CD4-positive, alpha-beta memory T cell (primary cell): ENCODE data around the gene PPP6R2. TPM values are rescaled to one million over a fixed set of nuclear protein-coding genes. Genes with fewer than 3 reads are reported as not detected.

Source experiments
- CTCF ChIA-PET: fragments of 350-600 bp; sonication (Branson Sonifier 250); formaldehyde crosslinking; loops from one replicate; lab custom pipeline; 2021; ENCODE audit warnings: inconsistent platforms; ENCODE audit not compliant: partially characterized antibody; lab: Charles Lee
- POLR2A ChIA-PET: fragments of 350-600 bp; sonication (Branson Sonifier 250); formaldehyde crosslinking; loops from one replicate; lab custom pipeline; 2021; ENCODE audit not compliant: partially characterized antibody; lab: Charles Lee
- DNase-seq, 5 donors: peaks; one replicate each; pipeline versions ENCODE4 v3.0.0 to v3.0.0-alpha.2; 2020 to 2022; ENCODE audit warnings: mixed read lengths in 1 of 5
- H3K27ac ChIP-seq: one replicate; pipeline ENCODE4 v1.7.0; 2013; ENCODE audit warnings: low read depth, low read length
- H3K27me3 ChIP-seq: 2 replicates; pipeline ENCODE4 v1.7.0; 2013; ENCODE audit warnings: mild to moderate bottlenecking, low read length, moderate library complexity; ENCODE audit not compliant: insufficient read depth
- H3K36me3 ChIP-seq: 2 replicates; pipeline ENCODE4 v1.7.0; 2013; ENCODE audit warnings: mild to moderate bottlenecking, low read length, moderate library complexity; ENCODE audit not compliant: insufficient read depth
- H3K4me1 ChIP-seq: 2 replicates; pipeline ENCODE4 v1.7.0; 2013; ENCODE audit warnings: mild to moderate bottlenecking, low read length, moderate library complexity; ENCODE audit not compliant: insufficient read depth
- H3K4me3 ChIP-seq, 2 donors: one replicate each; pipeline ENCODE4 v1.7.0; 2013; ENCODE audit warnings: low read length in 2 of 2, mild to moderate bottlenecking in 1 of 2
- H3K9me3 ChIP-seq, 2 donors: one replicate each; pipeline ENCODE4 v1.7.0; 2013; ENCODE audit warnings: low read length in 2 of 2, control low read depth in 1 of 2; ENCODE audit not compliant: control insufficient read depth in 1 of 2
- H3K27ac Mint-ChIP-seq, 7 donors: one replicate each; pipeline ENCODE4 v1.8.0; 2020 to 2021; ENCODE audit warnings: mixed read lengths in 7 of 7, mild to moderate bottlenecking in 6 of 7, inconsistent platforms in 3 of 7, moderate library complexity in 3 of 7
- H3K27me3 Mint-ChIP-seq, 2 donors: one replicate each; pipeline ENCODE4 v1.8.0; 2020 to 2021; ENCODE audit warnings: mixed read lengths in 2 of 2
- H3K36me3 Mint-ChIP-seq, 2 donors: one replicate each; pipeline ENCODE4 v1.8.0; 2020 to 2021; ENCODE audit warnings: mixed read lengths in 2 of 2, inconsistent platforms in 1 of 2, mild to moderate bottlenecking in 1 of 2
- H3K4me1 Mint-ChIP-seq, 4 donors: one replicate each; pipeline ENCODE4 v1.8.0; 2020 to 2021; ENCODE audit warnings: mixed read lengths in 4 of 4, mild to moderate bottlenecking in 1 of 4
- H3K4me3 Mint-ChIP-seq, 8 donors: one replicate each; pipeline ENCODE4 v1.8.0; 2020 to 2021; ENCODE audit warnings: mixed read lengths in 8 of 8, mild to moderate bottlenecking in 7 of 8, moderate library complexity in 6 of 8, inconsistent platforms in 3 of 8
- H3K9me3 Mint-ChIP-seq, 8 donors: one replicate each; pipeline ENCODE4 v1.8.0; 2020 to 2021; ENCODE audit warnings: mixed read lengths in 8 of 8, mild to moderate bottlenecking in 5 of 8, inconsistent platforms in 3 of 8, moderate library complexity in 1 of 8
- intact Hi-C: fragments of 100-400 bp; cut with micrococcal nuclease; formaldehyde crosslinking; loops from one replicate; pipeline ENCODE4 v1.15.1; 2023
- polyA plus RNA-seq, 2 donors: library from polyadenylated mRNA; unstranded; fragments of 300-500 nt; fragmentation: Illumina TruSeq; gene quantifications; one replicate each; pipeline ENCODE4 v1.2.3, GENCODE V29; 2021
- total RNA-seq, 2 experiments: library from RNA; stranded (reverse); gene quantifications; one replicate each; pipeline ENCODE4 v1.2.3, GENCODE V29; 2021

Gene PPP6R2
- total and polyA plus RNA-seq, 4 experiments from 2014 or later = 13.3 to 91.2 (median 53.9) TPM

DNA sequence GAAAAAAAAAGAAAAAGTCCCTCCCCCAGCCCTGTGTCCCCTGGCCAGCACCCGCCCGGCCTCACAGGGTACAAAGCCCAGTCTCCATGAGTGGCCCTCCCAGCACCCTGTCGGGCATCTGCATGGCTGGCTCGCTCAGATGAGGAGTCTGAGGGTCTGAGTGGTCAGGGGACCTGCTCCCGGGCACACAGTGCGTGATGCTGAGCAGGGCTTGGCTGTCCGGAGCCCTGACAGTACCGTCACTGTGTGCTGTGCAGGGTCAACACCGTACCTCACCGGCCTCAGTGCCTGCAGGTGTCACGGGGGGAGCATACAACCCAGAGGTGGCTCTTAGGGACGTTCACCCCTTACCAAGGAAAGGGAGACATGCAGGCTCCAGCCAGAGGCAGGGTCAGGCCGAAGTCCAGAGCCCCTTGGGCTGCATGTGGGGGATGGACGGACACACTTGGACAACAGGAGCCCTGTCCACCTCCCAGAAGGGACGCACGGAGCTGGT, 32.1 kb upstream of the PPP6R2 start:
- Histone ChIP-seq H3K36me3 (no peaks in the 10 kb centered on the region), H3K27ac (no peak overlapping the region), H3K4me1 (peaks cover 24% of the 10 kb centered on the region), H3K4me3 (no peak overlapping the region), H3K9me3 (no peaks in the 10 kb centered on the region), H3K27me3 (no peaks in the 10 kb centered on the region)
- CTCF ChIA-PET = no interaction called here
- Mint-ChIP-seq H3K4me1 (peaks cover 8 to 27% (median 14%) of the 10 kb centered on the region in 4 donors), H3K27me3 (peaks cover 4 to 6% of the 10 kb centered on the region in 2 donors), H3K9me3 (no peaks in the 10 kb centered on the region), H3K4me3 (no peak overlapping the region), H3K36me3 (no peaks in the 10 kb centered on the region), H3K27ac (peak overlapping the region in 1 of 7 donors; percentile 6)
- peak in 1 of 5 donors; percentile 5 for DNase-seq
- intact Hi-C loops = no loop called here
- POLR2A ChIA-PET = no interaction called here

DNA sequence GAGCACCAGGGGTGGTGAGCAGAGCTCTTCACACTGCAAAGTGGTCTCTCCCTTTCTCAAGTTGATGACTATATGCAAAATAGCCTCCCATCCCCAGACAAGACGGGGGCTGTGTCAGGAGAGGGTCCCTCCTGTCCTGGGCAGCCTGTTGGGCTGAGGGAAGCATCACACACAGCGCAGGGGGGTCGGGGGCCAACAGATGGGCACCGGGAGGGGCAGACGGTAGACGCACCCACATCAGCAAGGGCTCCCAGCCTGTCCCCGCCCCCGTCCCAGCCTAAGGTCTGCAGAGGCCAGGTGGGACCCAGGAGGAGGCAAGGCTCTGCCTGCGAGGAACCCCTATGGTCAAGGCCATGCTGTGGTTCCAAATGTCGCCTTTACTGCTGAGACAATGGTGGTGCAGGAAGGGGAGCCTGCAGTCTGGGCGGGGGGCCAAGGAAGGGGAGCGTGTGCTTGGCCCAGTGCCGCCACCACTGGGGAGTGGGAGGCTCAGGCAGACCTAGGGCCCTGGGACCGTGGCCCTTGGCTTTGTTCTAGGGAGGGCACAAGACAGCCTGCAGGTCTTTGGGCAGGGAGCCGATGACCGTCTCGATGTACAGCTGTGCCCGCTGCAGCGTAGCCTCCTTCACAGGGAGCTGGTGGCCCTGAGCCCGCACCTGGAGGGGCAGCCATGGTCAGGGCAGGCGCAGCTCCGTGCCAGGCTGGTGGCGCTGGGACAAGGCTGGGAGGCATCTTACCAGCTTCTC, 31.3 kb upstream of the PPP6R2 start:
- Histone ChIP-seq H3K4me1 (peaks cover 22% of the 10 kb centered on the region), H3K27me3 (no peaks in the 10 kb centered on the region), H3K9me3 (no peaks in the 10 kb centered on the region), H3K27ac (no peak overlapping the region), H3K4me3 (no peak overlapping the region), H3K36me3 (no peaks in the 10 kb centered on the region)
- CTCF ChIA-PET = no interaction called here
- Mint-ChIP-seq H3K4me3 (no peak overlapping the region), H3K27me3 (peaks cover 0 to 2% of the 10 kb centered on the region in 2 donors), H3K36me3 (no peaks in the 10 kb centered on the region), H3K4me1 (peaks cover 6 to 22% (median 12%) of the 10 kb centered on the region in 4 donors), H3K9me3 (no peaks in the 10 kb centered on the region), H3K27ac (no peak overlapping the region)
- intact Hi-C loops = no loop called here
- peak in 1 of 5 donors; percentile 25 for DNase-seq
- POLR2A ChIA-PET = interaction anchor here (1.0 kb wide), 1 partner anchor 158 kb away, joined by 3 read pairs; no protein-coding TSS in a partner anchor

DNA sequence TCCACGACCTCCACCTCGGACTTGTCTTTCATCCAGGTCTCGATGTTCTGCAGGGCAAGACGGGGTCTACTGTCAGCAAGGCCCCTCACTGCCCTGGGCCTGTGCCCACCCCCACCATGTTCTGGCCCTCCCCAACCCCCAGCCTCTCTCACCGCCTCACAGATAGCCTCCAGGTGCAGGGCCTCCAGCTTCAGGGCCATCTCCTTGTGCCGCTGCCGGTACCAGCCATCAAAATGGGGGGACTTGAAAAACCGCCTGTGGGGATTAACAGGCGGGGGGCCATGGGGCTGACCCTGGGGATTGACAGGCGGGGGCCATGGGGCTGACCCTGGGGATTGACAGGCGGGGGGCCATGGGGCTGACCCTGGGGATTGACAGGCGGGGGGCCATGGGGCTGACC, 30.8 kb upstream of the PPP6R2 start:
- intact Hi-C loops = no loop called here
- peaks cover 0 to 2% of the 10 kb centered on the region in 2 donors for H3K27me3 Mint-ChIP-seq
- POLR2A ChIA-PET = interaction anchor here (1.0 kb wide), 1 partner anchor 157 kb away, joined by 3 read pairs; no protein-coding TSS in a partner anchor

DNA sequence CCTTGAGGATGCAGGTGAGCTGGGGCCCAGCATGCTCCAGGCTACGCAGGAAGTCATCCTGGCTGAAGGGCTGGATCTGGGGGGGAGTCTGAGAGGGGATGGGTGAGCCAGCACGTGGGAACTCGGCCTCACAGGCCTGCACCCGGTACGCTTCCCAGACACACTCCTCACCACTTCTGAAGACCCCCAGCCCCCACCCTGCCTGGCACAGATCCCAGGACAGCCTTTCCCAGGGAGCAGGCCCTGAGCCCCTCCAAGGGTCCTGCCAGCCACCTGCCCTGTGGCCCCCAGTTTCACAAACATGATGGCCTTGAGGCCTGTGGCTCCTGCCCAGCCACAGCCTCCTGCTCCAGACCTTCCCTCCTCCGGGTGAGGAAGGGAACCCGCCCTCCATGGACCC, 30.1 kb upstream of the PPP6R2 start:
- Histone ChIP-seq H3K36me3 (no peaks in the 10 kb centered on the region), H3K27me3 (no peaks in the 10 kb centered on the region), H3K9me3 (no peaks in the 10 kb centered on the region), H3K4me3 (no peak overlapping the region), H3K27ac (no peak overlapping the region), H3K4me1 (peaks cover 19% of the 10 kb centered on the region)
- Mint-ChIP-seq H3K36me3 (no peaks in the 10 kb centered on the region), H3K4me1 (peaks cover 6 to 22% (median 12%) of the 10 kb centered on the region in 4 donors), H3K27me3 (peaks cover 0 to 2% of the 10 kb centered on the region in 2 donors), H3K27ac (no peak overlapping the region), H3K9me3 (no peaks in the 10 kb centered on the region), H3K4me3 (no peak overlapping the region)
- DNase-seq = peak in 1 of 5 donors; percentile 7
- ChIA-PET POLR2A (interaction anchor here (1.0 to 1.9 kb wide), 2 partner anchors 157 to 308 kb away, joined by 3 to 6 read pairs; no protein-coding TSS in a partner anchor), CTCF (no interaction called here)
- intact Hi-C loops = no loop called here

More for the DNA sequence above, 30.8 kb upstream of the PPP6R2 start:
- DNase-seq = peak in 1 of 5 donors; percentile 35
- Mint-ChIP-seq H3K36me3 (no peaks in the 10 kb centered on the region), H3K4me1 (peaks cover 6 to 22% (median 12%) of the 10 kb centered on the region in 4 donors), H3K9me3 (no peaks in the 10 kb centered on the region), H3K4me3 (no peak overlapping the region), H3K27ac (no peak overlapping the region)
- Histone ChIP-seq H3K4me1 (peaks cover 19% of the 10 kb centered on the region), H3K27me3 (no peaks in the 10 kb centered on the region), H3K4me3 (no peak overlapping the region), H3K36me3 (no peaks in the 10 kb centered on the region), H3K9me3 (no peaks in the 10 kb centered on the region), H3K27ac (no peak overlapping the region)
- CTCF ChIA-PET = no interaction called here

DNA sequence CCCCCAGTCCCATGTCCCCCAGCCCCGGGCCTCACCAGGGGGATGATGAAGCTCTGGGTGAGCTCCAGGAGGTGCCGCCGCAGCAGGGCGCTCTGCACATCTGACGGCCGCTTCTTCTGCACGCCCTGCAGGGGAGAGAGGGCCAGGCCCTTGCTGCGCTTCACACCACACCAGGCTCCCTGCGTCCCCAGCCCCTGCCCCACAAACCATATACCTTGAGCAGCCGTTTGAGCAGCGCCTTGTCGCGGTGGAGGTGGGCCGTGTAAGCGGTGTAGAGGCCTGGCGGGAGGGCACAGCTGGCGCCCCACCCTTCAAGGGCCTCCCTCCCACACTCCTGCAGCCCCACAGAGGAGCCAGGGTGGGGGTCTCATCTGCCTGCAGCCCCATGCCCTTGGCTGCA, 29.5 kb upstream of the PPP6R2 start:
- no peak overlapping the region for H3K27ac ChIP-seq
- Mint-ChIP-seq H3K27ac (peak overlapping the region in 2 of 7 donors; percentile 77 to 79), H3K27me3 (peaks cover 0 to 2% of the 10 kb centered on the region in 2 donors), H3K4me3 (peak overlapping the region in 1 of 8 donors; percentile 96), H3K36me3 (no peaks in the 10 kb centered on the region), H3K9me3 (no peaks in the 10 kb centered on the region), H3K4me1 (peaks cover 6 to 22% (median 12%) of the 10 kb centered on the region in 4 donors)
- H3K36me3 ChIP-seq = no peaks in the 10 kb centered on the region
- CTCF ChIA-PET = interaction anchor here (0.5 to 1.9 kb wide), 3 partner anchors 28 to 61 kb away, joined by 3 to 8 read pairs (median 4); no protein-coding TSS in a partner anchor
- intact Hi-C loops = no loop called here
- no peaks in the 10 kb centered on the region for H3K9me3 ChIP-seq
- H3K27me3 ChIP-seq = no peaks in the 10 kb centered on the region
- peak in 1 of 5 donors; percentile 24 for DNase-seq
- POLR2A ChIA-PET = interaction anchor here (0.6 to 2.7 kb wide), 8 partner anchors 11 to 308 kb away, joined by 3 to 9 read pairs (median 4); partner anchors contain the start of gene SCO2
- H3K4me3 ChIP-seq = no peak overlapping the region
- peaks cover 19% of the 10 kb centered on the region for H3K4me1 ChIP-seq

DNA sequence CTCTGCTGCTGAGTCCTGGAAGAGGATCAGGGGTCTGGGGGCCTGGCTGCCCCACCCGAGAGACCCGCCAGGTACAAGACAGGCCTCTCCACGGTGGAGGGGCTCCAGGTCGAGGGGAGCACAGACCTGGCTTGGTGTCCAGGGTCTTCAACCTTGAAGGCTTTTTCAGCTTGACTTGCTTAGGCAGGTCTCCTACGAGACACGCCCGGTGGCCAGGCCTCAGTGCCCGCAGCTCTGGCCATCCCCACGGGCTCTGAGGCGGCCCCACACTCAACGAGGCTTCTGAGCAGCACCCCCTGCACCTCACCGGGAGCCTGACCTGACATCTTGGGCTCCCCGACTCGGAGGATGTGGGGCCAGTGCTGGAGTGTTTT, 29.1 kb upstream of the PPP6R2 start:
- DNase-seq = no peak

More for the DNA sequence above, 29.1 kb upstream of the PPP6R2 start:
- ChIA-PET POLR2A (interaction anchor here (0.6 to 2.7 kb wide), 10 partner anchors 11 to 307 kb away, joined by 3 to 9 read pairs (median 4); partner anchors contain the start of genes HDAC10 and SCO2), CTCF (interaction anchor here (0.5 to 2.9 kb wide), 4 partner anchors 14 to 61 kb away, joined by 3 to 15 read pairs (median 6); partner anchors contain the start of gene DENND6B)
- peaks cover 6 to 18% (median 12%) of the 10 kb centered on the region in 4 donors for H3K4me1 Mint-ChIP-seq
- Histone ChIP-seq H3K27me3 (no peaks in the 10 kb centered on the region), H3K27ac (peak overlapping the region; percentile 30), H3K9me3 (no peaks in the 10 kb centered on the region), H3K4me1 (peaks cover 19% of the 10 kb centered on the region), H3K36me3 (no peaks in the 10 kb centered on the region), H3K4me3 (peak overlapping the region in 1 of 2 donors; percentile 28)
- H3K9me3 Mint-ChIP-seq = no peaks in the 10 kb centered on the region
- H3K4me3 Mint-ChIP-seq = peak overlapping the region; percentile 81 to 96 (median 87)
- no peaks in the 10 kb centered on the region for H3K36me3 Mint-ChIP-seq
- peak overlapping the region; percentile 40 to 97 (median 91) for H3K27ac Mint-ChIP-seq
- H3K27me3 Mint-ChIP-seq = no peaks in the 10 kb centered on the region
- intact Hi-C loops = loop anchor here (1.0 kb wide), 1 partner anchor 28 kb away; no protein-coding TSS in a partner anchor
